ENCODE results near the gene IL24.

GRCh38 chr1:206916000-206916709 lies 18.9 kb downstream of the IL24 start:
- TF ChIP-seq, protein P1, sequence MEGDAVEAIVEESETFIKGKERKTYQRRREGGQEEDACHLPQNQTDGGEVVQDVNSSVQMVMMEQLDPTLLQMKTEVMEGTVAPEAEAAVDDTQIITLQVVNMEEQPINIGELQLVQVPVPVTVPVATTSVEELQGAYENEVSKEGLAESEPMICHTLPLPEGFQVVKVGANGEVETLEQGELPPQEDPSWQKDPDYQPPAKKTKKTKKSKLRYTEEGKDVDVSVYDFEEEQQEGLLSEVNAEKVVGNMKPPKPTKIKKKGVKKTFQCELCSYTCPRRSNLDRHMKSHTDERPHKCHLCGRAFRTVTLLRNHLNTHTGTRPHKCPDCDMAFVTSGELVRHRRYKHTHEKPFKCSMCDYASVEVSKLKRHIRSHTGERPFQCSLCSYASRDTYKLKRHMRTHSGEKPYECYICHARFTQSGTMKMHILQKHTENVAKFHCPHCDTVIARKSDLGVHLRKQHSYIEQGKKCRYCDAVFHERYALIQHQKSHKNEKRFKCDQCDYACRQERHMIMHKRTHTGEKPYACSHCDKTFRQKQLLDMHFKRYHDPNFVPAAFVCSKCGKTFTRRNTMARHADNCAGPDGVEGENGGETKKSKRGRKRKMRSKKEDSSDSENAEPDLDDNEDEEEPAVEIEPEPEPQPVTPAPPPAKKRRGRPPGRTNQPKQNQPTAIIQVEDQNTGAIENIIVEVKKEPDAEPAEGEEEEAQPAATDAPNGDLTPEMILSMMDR (optimal IDR thresholded peaks at IDR 0.05 in 1 of 3, IDR thresholded peaks at IDR 0.05 in 1 of 3, conservative IDR thresholded peaks at IDR 0.05 in 1 of 3; ENCODE audit: extremely low read depth in 1 of 3, insufficient read depth in 2 of 3, low read length in 3 of 3): no peak
- no peak for TF ChIP-seq EZH2 (IDR thresholded peaks at IDR 0.05; ENCODE audit: low read length)
